ENCODE measurements around the gene TMEM229B.

The TMEM229B gene

DNA sequence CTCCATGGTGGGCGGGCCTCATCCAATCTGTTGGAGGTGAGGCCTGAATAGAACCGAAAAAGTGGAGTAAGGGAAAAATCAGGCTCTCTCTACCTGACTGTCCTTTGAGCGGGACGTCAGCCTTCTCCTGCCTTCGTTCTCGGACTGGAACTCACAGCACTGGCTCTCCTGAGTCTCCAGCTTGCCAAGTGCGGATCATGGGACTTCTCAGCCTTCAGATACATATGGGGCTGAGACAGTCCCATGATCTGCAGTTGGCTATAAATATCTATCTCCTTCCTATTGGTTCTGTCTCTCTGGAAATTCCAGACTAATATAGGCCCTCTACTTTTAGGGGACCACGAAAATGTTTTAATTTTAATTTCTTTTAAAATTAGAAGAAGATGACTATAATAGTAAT is 46.8 kb downstream of the TMEM229B start:
- no peak overlapping the region for H3K4me3 ChIP-seq (ENCODE audit: low read length)

GRCh38 chr14:67441256-67441655 is 47.3 kb downstream of the TMEM229B start:
- no peak for TF ChIP-seq ZNF274 (IDR thresholded peaks at IDR 0.05; ENCODE audit: low read depth, low read length)

More for the DNA sequence above, 46.8 kb downstream of the TMEM229B start:
- no peak for TF ChIP-seq ZNF274 (IDR thresholded peaks at IDR 0.05; ENCODE audit: low read depth, low read length)

GRCh38 chr14:67440513-67440912 is 48.0 kb downstream of the TMEM229B start:
- TF ChIP-seq ZNF274 (IDR thresholded peaks at IDR 0.05; ENCODE audit: low read depth, low read length) = no peak

More at GRCh38 chr14:67441256-67441655, 47.3 kb downstream of the TMEM229B start:
- no peak overlapping the region for H3K4me3 ChIP-seq (ENCODE audit: low read length)

DNA sequence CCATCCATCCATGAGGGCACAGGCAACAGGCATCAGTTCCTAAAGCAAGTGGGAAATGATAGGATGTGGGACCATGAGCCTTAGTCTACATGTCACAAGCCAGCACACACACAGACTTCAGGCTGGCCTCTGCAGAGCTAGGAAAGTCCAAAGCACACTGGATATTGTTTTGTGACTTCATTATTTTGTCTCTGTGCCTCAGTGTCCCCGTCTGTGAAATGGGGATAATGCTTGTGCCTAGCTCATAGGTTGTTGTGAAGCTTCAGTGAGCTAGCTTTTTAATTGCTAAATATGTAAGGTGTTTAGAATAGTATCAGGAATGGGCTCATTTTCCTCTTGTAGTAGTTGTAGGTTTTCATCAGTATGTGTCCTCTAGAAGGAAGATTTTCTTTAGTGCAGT is 49.6 kb downstream of the TMEM229B start:
- TF ChIP-seq ZNF274 (IDR thresholded peaks at IDR 0.05; ENCODE audit: low read depth, low read length) = no peak
- no peak overlapping the region for H3K4me3 ChIP-seq (ENCODE audit: low read length)

More at GRCh38 chr14:67440513-67440912, 48.0 kb downstream of the TMEM229B start:
- no peak overlapping the region for H3K4me3 ChIP-seq (ENCODE audit: low read length)

DNA sequence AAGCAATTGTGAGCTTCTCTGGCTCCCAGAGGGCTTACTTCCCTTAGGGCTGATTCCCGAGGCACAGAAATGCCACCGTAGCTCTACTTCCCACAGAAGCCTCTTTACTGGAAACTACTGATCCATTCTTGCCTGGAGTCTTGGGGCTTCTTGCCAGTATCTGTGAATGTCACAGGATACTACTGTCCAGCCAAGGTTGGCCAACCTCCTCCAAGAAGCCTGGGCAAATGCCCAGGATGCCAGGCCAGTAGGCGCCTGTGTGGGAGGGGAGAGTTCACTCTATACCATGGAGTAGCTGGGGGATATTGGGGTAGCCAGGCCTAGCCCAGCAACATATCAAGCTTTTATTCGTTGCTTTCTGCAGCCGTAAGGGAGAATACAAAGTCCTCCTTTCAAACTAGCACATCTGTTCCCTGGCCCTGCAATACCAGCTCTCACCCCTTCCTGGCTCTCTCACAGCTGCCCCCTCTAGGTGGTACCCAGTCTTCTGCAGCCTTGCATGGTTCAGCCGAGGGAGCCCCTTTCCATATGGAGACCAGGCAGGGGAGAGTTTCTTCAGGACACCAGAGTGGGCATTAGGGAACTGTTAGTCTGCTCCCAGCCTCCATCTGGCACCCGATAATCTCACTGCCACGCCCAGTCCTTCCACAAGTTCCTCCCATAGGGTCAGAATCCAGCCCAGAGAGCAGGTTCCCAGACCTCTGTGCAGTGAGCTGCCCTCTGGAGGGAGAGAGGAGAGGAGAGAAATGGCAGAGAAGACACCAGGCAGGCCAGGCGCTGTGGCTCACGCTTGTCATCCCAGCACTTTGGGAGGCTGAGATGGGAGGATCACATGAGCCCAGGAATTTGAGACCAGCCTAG is 52.3 kb downstream of the TMEM229B start:
- no peak for TF ChIP-seq ZNF274 (IDR thresholded peaks at IDR 0.05; ENCODE audit: low read depth, low read length)
- H3K4me3 ChIP-seq (ENCODE audit: low read length) = no peak overlapping the region

DNA sequence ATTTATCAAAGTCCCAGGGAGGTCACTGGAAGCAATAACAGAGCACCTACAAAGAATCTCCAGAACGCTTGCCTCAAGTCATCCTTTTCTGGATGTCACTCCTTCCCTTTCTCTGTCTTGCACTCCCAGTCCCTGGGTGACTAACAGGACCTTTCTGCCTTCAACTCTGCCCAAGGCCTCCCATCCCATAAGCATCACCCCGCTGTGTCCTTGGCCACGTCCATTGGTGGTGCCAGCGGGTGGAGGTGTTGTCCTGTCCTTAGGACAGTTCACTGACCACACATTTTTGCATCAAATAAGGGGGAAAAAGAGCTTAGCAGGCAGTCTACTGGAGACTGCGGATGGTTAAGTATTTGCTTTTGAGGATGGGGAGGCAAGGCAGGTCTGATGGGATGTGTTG is 52.9 kb downstream of the TMEM229B start:
- H3K4me3 ChIP-seq (ENCODE audit: low read length) = no peak overlapping the region
- TF ChIP-seq ZNF274 (IDR thresholded peaks at IDR 0.05; ENCODE audit: low read depth, low read length) = no peak

- H3K4me3 ChIP-seq (ENCODE audit: low read length) = no peak overlapping the region
- TF ChIP-seq ZNF274 (IDR thresholded peaks at IDR 0.05; ENCODE audit: low read depth, low read length) = no peak
Observed at GRCh38 chr14:67432050-67432564, 56.4 kb downstream of the TMEM229B start.

DNA sequence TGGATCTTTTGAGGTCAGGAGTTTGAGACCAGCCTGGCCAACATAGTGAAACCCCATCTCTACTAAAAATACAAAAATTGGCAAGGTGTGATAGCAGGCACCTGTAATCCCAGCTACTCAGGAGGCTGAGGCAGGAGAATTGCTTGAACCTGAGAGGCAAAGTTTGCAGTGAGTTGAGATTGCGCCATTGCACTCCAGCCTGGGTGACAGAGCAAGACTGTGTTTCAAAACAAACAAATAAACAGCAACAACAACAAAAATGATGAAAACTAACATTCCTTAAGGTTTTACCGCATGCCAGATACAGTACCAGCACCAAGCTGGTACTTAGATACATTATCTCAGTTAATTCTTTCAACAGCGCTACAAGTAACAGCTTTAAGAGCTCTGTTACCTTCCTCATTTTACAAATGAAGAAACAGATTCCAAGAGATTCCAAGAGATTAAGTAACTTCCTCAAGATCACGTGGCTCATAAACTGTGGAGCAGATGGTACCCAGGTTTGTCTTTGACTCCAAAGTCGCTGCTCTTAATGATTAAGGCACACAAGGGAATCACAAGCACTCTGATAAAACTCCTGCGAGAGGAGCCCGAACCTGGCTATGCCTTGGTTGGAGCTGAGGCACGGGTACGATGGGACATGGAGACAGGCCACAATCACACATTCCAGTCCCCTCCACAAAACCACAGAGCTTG is 58.9 kb downstream of the TMEM229B start:
- no peak for TF ChIP-seq ZNF274 (IDR thresholded peaks at IDR 0.05; ENCODE audit: low read depth, low read length)

GRCh38 chr14:67428501-67429031 is 60.0 kb downstream of the TMEM229B start:
- TF ChIP-seq ZNF274 (IDR thresholded peaks at IDR 0.05; ENCODE audit: low read depth, low read length) = no peak
- H3K4me3 ChIP-seq (ENCODE audit: low read length) = no peak overlapping the region

More for the DNA sequence above, 58.9 kb downstream of the TMEM229B start:
- no peak overlapping the region for H3K4me3 ChIP-seq (ENCODE audit: low read length)

DNA sequence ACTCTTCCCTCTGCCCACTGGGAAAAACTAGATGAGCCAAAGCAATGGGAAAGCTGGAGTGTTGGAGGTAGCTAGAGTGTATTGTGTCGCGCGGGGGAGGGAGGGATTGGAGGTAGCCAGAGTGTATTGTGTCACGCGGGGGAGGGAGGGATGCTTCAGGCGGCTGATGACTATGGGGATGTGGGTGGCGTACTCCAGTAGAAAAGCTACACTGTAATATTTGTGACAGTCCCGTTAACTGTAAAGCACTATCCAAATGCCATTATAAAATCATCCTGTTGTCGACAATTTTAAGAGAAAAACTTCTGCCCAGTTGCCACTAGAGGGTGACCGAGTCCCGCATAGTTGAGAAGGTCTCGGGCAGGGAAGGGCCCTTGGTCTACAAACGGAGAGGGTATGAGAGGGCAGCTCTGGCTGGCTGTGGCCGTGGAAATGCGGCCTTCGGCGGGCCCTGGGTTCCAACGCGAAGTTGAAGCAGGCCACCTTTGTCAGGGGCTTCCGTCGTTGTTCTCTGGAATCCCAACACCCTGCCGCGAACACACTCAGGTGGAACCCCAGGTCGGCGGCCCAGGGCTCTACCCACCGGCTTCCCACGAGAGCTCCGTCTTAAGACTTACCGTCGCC is 61.4 kb downstream of the TMEM229B start:
- TF ChIP-seq ZNF274 (IDR thresholded peaks at IDR 0.05; ENCODE audit: low read depth, low read length) = no peak
- no peak overlapping the region for H3K4me3 ChIP-seq (ENCODE audit: low read length)

- no peak overlapping the region for H3K4me3 ChIP-seq (ENCODE audit: low read length)
- no peak for TF ChIP-seq ZNF274 (IDR thresholded peaks at IDR 0.05; ENCODE audit: low read depth, low read length)
Observed at GRCh38 chr14:67426161-67426560, 62.4 kb downstream of the TMEM229B start.

- no peak for TF ChIP-seq ZNF274 (IDR thresholded peaks at IDR 0.05; ENCODE audit: low read depth, low read length)
- no peak overlapping the region for H3K4me3 ChIP-seq (ENCODE audit: low read length)
Observed at GRCh38 chr14:67425608-67426007, 62.9 kb downstream of the TMEM229B start.

- TF ChIP-seq ZNF274 (IDR thresholded peaks at IDR 0.05; ENCODE audit: low read depth, low read length) = no peak
- no peak overlapping the region for H3K4me3 ChIP-seq (ENCODE audit: low read length)
Observed at GRCh38 chr14:67424539-67424938, 64.0 kb downstream of the TMEM229B start.

GRCh38 chr14:67423424-67423823 is 65.1 kb downstream of the TMEM229B start:
- H3K4me3 ChIP-seq (ENCODE audit: low read length) = no peak overlapping the region
- TF ChIP-seq ZNF274 (IDR thresholded peaks at IDR 0.05; ENCODE audit: low read depth, low read length) = no peak
